ENCODE results near the gene JAGN1. TPM values are rescaled to one million over a fixed set of nuclear protein-coding genes. Genes with fewer than 3 reads are reported as not detected.

The JAGN1 gene
- total and polyA plus RNA-seq, 9 of the 15 experiments (the other 6 are each of a cell fraction or from before 2014, with no cell fraction given), result 31.6 to 77.8 (median 40.3) TPM

- no peak for TF ChIP-seq RBM25 (IDR thresholded peaks at IDR 0.05; ENCODE audit: low read depth, low read length, severe bottlenecking)
- no peak for TF ChIP-seq KLF6 (CRISPR knock-in tag; IDR thresholded peaks at IDR 0.05; ENCODE audit: borderline replicate concordance)
- TF ChIP-seq SP1 (CRISPR knock-in tag; IDR thresholded peaks at IDR 0.05), result no peak
- TF ChIP-seq RBM39 (optimal IDR thresholded peaks at IDR 0.05; ENCODE audit: low read depth, low read length), result no peak
- TF ChIP-seq CBX3 (IDR thresholded peaks at IDR 0.05; ENCODE audit: borderline replicate concordance in 1 of 2, low read length in 2 of 2), result no peak
- TF ChIP-seq MAFK (IDR thresholded peaks at IDR 0.05; ENCODE audit: low read length), result no peak
- no peak for TF ChIP-seq HNRNPL (IDR thresholded peaks at IDR 0.05; ENCODE audit: low read depth, low read length)
- 0 out of 4 replicates have a peak, but pooled peaks of 1 of the 2 experiments have one; percentile 16 for TF ChIP-seq RCOR1 (IDR thresholded peaks at IDR 0.05; ENCODE audit: borderline replicate concordance in 1 of 2, low read depth in 2 of 2, low read length in 2 of 2)
- TF ChIP-seq HINFP (tag; conservative IDR thresholded peaks at IDR 0.05; ENCODE audit: low read depth), result 0 out of 2 replicates have a peak, but pooled peaks have one; percentile 8
- 0 out of 2 replicates have a peak, but pooled peaks have one; percentile 58 for TF ChIP-seq YBX1 (IDR thresholded peaks at IDR 0.05)
- TF ChIP-seq SMARCA4 (IDR thresholded peaks at IDR 0.05), result peak; percentile 66
- no peak for TF ChIP-seq EWSR1 (IDR thresholded peaks at IDR 0.05; ENCODE audit: borderline replicate concordance, low read depth, partially characterized antibody)
- TF ChIP-seq ZNF551 (CRISPR knock-in tag; IDR thresholded peaks at IDR 0.05), result no peak
- TF ChIP-seq ZKSCAN1 (IDR thresholded peaks at IDR 0.05; ENCODE audit: low read depth, low read length), result no peak
- no peak for TF ChIP-seq E2F4 (CRISPR knock-in tag; IDR thresholded peaks at IDR 0.05; ENCODE audit: low read depth)
- TF ChIP-seq, protein P1, sequence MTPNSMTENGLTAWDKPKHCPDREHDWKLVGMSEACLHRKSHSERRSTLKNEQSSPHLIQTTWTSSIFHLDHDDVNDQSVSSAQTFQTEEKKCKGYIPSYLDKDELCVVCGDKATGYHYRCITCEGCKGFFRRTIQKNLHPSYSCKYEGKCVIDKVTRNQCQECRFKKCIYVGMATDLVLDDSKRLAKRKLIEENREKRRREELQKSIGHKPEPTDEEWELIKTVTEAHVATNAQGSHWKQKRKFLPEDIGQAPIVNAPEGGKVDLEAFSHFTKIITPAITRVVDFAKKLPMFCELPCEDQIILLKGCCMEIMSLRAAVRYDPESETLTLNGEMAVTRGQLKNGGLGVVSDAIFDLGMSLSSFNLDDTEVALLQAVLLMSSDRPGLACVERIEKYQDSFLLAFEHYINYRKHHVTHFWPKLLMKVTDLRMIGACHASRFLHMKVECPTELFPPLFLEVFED (CRISPR knock-in tag; conservative IDR thresholded peaks at IDR 0.05), result 0 out of 2 replicates have a peak, but pooled peaks have one; percentile 77
- TF ChIP-seq MEIS2 (IDR thresholded peaks at IDR 0.05; ENCODE audit: partially characterized antibody), result no peak
- TF ChIP-seq, protein P2, sequence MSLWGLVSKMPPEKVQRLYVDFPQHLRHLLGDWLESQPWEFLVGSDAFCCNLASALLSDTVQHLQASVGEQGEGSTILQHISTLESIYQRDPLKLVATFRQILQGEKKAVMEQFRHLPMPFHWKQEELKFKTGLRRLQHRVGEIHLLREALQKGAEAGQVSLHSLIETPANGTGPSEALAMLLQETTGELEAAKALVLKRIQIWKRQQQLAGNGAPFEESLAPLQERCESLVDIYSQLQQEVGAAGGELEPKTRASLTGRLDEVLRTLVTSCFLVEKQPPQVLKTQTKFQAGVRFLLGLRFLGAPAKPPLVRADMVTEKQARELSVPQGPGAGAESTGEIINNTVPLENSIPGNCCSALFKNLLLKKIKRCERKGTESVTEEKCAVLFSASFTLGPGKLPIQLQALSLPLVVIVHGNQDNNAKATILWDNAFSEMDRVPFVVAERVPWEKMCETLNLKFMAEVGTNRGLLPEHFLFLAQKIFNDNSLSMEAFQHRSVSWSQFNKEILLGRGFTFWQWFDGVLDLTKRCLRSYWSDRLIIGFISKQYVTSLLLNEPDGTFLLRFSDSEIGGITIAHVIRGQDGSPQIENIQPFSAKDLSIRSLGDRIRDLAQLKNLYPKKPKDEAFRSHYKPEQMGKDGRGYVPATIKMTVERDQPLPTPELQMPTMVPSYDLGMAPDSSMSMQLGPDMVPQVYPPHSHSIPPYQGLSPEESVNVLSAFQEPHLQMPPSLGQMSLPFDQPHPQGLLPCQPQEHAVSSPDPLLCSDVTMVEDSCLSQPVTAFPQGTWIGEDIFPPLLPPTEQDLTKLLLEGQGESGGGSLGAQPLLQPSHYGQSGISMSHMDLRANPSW (CRISPR knock-in tag; IDR thresholded peaks at IDR 0.05), result no peak
- no peak for TF ChIP-seq E4F1 (CRISPR knock-in tag; IDR thresholded peaks at IDR 0.05; ENCODE audit: borderline replicate concordance)
Measured at GRCh38 chr3:9899289-9899791, 8.9 kb downstream of the JAGN1 start (continued).

All from K562 (cell line).